Activated naive CD4-positive, alpha-beta T cell treated with anti-CD3 and anti-CD28 coated beads for 36 hours (primary cell): ENCODE data around the gene KRT39. TPM values are rescaled to one million over a fixed set of nuclear protein-coding genes. Genes with fewer than 3 reads are reported as not detected.

Experiments
- CTCF ChIA-PET: fragments of 350-600 bp; sonication (Branson Sonifier 250); formaldehyde crosslinking; loops from one replicate; lab custom pipeline; 2021; ENCODE audit warnings: antibody characterized with exemption; lab: Charles Lee
- DNase-seq: peaks from one replicate; pipeline ENCODE4 v3.0.0-alpha.2; 2020
- H3K27ac Mint-ChIP-seq: one replicate; pipeline ENCODE4 v1.8.0; 2021; ENCODE audit warnings: mild to moderate bottlenecking, mixed read lengths
- H3K27me3 Mint-ChIP-seq: one replicate; pipeline ENCODE4 v1.8.0; 2021; ENCODE audit warnings: low read depth, mixed read lengths
- H3K36me3 Mint-ChIP-seq: one replicate; pipeline ENCODE4 v1.8.0; 2021; ENCODE audit warnings: low read depth, mixed read lengths
- H3K4me1 Mint-ChIP-seq: one replicate; pipeline ENCODE4 v1.8.0; 2021; ENCODE audit warnings: low read depth, mixed read lengths
- H3K4me3 Mint-ChIP-seq: one replicate; pipeline ENCODE4 v1.8.0; 2021; ENCODE audit warnings: mild to moderate bottlenecking, moderate library complexity, mixed read lengths
- H3K9me3 Mint-ChIP-seq: one replicate; pipeline ENCODE4 v1.8.0; 2021; ENCODE audit warnings: mixed read lengths
- intact Hi-C: fragments of 100-400 bp; cut with micrococcal nuclease; formaldehyde crosslinking; loops from one replicate; pipeline ENCODE4 v1.15.1; 2023
- total RNA-seq, 2 experiments: library from RNA; stranded (reverse); gene quantifications; one replicate each; pipeline ENCODE4 v1.2.3, GENCODE V29; 2021

Gene KRT39
- total RNA-seq, 2 experiments from 2014 or later, result not detected

DNA sequence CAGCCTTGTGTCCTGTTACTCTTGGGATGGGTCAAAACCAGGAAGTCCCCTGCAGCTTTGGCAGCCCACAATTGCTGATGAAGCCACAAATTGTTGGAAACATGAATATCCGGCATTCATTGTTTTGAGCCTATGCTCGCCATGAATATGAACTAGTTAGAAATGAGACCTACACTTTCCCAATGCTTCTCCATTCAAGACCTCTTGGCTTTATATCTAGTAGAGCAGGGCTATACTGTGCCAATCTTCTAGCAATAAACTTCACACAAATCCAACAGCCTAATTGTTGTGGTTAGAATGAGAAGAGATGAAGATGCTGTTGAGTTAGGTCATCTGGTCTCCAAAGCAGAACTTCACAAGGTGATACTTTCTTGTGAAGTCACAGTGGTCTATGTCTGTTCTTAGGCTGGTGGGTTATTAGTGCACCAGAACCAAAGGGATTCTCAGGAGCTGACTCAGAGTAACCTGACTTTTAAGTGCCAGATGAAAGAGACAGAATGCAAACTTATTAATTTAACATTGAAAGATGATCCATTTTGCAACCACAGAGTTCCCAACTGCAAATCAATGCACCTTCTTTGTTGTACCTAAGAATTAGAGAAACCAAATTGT lies 15.6 kb downstream of the KRT39 start:
- Mint-ChIP-seq H3K27me3 (peaks cover 28% of the 10 kb centered on the region), H3K36me3 (no peaks in the 10 kb centered on the region), H3K27ac (no peak overlapping the region), H3K9me3 (no peaks in the 10 kb centered on the region), H3K4me1 (no peaks in the 10 kb centered on the region), H3K4me3 (no peak overlapping the region)
- intact Hi-C loops, result no loop called here
- no peak for DNase-seq
- CTCF ChIA-PET, result no interaction called here

DNA sequence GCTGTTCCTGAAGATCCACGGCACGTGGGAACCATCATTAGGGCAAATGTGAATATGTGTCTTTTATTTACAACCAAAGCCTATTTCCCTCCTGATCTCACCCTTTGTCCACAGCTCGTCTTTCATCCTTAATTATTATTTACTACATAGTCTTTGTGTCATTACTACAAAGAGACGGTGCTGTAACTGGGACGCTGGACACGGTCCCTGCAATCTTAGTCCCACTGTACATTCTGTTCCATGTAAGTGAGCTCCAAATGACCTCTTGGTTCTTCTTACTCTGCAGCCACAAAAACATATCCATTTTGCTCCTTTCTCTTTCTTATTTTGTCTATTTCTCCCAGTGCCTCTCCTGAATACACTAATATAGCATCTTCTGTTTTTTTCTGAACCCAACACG lies 16.6 kb downstream of the KRT39 start:
- Mint-ChIP-seq H3K27me3 (peaks cover 28% of the 10 kb centered on the region), H3K4me1 (no peaks in the 10 kb centered on the region)
- CTCF ChIA-PET, result interaction anchor here (0.6 kb wide), 1 partner anchor 13 kb away, joined by 3 read pairs; no protein-coding TSS in a partner anchor

DNA sequence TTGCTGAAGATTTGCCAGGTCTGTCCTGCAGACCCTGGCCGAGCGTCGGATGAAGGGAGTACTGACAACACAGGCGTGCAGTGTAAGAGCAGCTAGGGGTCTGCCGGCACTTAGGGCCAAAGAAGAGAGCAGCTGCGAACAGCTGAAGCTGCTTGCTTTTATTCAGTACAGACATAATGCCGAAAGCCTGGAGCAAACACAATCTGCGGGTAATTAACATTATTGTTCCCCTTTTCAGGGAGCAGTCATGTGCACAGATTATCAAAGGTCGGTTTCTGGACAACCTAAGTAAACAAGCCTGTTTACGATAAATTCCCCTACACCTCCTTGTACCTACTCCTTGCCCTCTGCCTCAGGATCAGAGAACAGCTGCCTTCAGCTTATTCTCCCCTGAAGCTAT lies 17.3 kb downstream of the KRT39 start:
- no peak overlapping the region for H3K4me3 Mint-ChIP-seq

More for the DNA sequence above, 16.6 kb downstream of the KRT39 start:
- no peak overlapping the region for H3K27ac Mint-ChIP-seq
- no peaks in the 10 kb centered on the region for H3K36me3 Mint-ChIP-seq
- H3K9me3 Mint-ChIP-seq, result no peaks in the 10 kb centered on the region
- intact Hi-C loops, result no loop called here
- no peak for DNase-seq
- no peak overlapping the region for H3K4me3 Mint-ChIP-seq

DNA sequence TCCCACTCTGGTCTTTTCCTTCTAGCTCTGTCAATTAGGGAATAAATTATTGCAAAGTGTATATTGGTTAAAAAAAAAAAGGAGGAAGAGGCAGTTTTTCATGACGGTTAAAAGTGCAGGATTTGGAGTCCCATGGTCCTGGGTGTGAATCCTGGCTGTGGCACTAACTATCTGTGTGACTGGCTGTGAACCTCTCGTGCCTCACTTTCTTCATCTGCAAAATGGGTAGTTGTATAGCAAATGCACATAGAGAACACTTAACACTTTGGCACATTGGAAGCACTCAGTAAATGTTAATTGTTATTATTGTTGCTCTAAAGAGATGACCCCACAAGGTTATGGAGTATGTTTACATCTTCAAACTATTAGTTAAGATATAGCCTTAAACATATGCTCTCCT lies 18.8 kb downstream of the KRT39 start:
- no peaks in the 10 kb centered on the region for H3K9me3 Mint-ChIP-seq
- H3K4me1 Mint-ChIP-seq, result no peaks in the 10 kb centered on the region
- no peak overlapping the region for H3K4me3 Mint-ChIP-seq
- intact Hi-C loops, result no loop called here
- CTCF ChIA-PET, result interaction anchor here (1.3 kb wide), 1 partner anchor 23 kb away, joined by 3 read pairs; no protein-coding TSS in a partner anchor
- DNase-seq, result no peak
- H3K27me3 Mint-ChIP-seq, result peaks cover 36% of the 10 kb centered on the region
- H3K36me3 Mint-ChIP-seq, result no peaks in the 10 kb centered on the region
- no peak overlapping the region for H3K27ac Mint-ChIP-seq

More for the DNA sequence above, 17.3 kb downstream of the KRT39 start:
- Mint-ChIP-seq H3K9me3 (no peaks in the 10 kb centered on the region), H3K27ac (no peak overlapping the region), H3K36me3 (no peaks in the 10 kb centered on the region), H3K27me3 (peaks cover 28% of the 10 kb centered on the region), H3K4me1 (no peaks in the 10 kb centered on the region)
- intact Hi-C loops, result no loop called here
- DNase-seq, result no peak
- CTCF ChIA-PET, result interaction anchor here (0.6 kb wide), 1 partner anchor 211 kb away, joined by 4 read pairs; the partner anchor contains the start of gene KRTAP4-4

DNA sequence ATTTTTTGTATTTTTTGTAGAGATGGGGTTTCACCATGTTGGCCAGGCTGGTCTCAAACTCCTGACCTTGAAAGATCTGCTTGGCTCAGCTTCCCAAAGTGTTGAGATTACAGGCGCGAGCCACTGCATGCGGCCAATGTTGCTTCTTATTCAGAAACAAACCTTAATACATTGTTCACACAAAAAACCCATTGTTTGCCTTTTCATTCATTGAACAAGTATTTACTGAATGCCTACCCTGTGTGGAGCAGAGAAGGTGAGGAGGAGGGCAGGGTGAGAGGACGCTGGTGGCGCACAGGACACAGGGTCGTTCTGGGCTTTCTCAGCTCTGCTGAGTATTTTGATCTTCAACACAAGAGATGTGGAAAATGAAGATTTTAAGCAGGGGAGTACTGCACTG lies 21.3 kb downstream of the KRT39 start:
- Mint-ChIP-seq H3K36me3 (no peaks in the 10 kb centered on the region), H3K9me3 (no peaks in the 10 kb centered on the region), H3K4me1 (no peaks in the 10 kb centered on the region), H3K4me3 (no peak overlapping the region), H3K27ac (no peak overlapping the region), H3K27me3 (peaks cover 35% of the 10 kb centered on the region)
- no peak for DNase-seq
- intact Hi-C loops, result no loop called here
- CTCF ChIA-PET, result no interaction called here

DNA sequence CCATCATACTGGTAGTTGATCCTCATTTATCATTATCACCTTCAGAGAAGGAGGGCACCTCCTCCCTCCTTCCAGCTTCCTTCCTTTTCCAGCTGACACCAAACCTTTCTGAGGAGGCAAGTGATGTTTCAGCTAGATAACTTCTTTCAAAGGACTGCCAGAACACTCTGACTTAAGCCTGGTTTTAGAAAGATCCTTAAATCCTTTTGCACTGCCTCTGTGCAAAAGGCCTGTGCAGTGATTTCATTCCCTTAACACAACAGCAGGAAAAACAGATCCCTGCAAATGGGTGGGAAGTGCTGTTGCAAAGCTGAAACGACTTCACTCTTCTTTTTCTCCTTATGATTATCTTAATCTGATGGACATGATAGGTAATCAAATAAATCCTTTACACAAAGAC lies 22.2 kb downstream of the KRT39 start:
- CTCF ChIA-PET, result no interaction called here
- H3K4me1 Mint-ChIP-seq, result no peaks in the 10 kb centered on the region
- no peak overlapping the region for H3K27ac Mint-ChIP-seq
- H3K4me3 Mint-ChIP-seq, result no peak overlapping the region
- H3K9me3 Mint-ChIP-seq, result no peaks in the 10 kb centered on the region
- intact Hi-C loops, result no loop called here
- peaks cover 33% of the 10 kb centered on the region for H3K27me3 Mint-ChIP-seq
- H3K36me3 Mint-ChIP-seq, result no peaks in the 10 kb centered on the region
- DNase-seq, result no peak

DNA sequence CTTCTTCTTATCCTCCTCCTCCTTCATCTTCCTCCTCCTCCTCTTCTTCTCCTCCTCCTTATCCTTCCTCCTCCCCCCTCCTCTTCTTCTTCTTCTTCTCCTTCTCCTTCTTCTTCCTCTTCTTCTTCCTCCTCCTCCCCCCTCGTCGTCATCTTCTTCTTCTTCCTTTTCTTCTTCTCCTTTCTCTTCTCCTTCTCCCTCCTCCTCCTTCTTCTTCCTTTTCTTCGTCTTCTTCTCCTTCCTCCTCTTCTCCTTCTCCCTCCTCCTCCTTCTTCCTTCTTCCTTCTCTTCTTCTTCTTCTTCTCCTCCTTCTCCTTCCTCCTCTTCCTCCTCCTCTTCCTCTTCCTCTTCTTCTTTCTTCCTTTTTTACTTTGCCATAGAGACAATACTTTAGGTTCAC lies 24.2 kb downstream of the KRT39 start:
- no peak overlapping the region for H3K4me3 Mint-ChIP-seq
- H3K27me3 Mint-ChIP-seq, result peaks cover 20% of the 10 kb centered on the region
- no peaks in the 10 kb centered on the region for H3K4me1 Mint-ChIP-seq
- no peaks in the 10 kb centered on the region for H3K36me3 Mint-ChIP-seq
- CTCF ChIA-PET, result no interaction called here
- no peak overlapping the region for H3K27ac Mint-ChIP-seq
- intact Hi-C loops, result no loop called here
- no peaks in the 10 kb centered on the region for H3K9me3 Mint-ChIP-seq
- no peak for DNase-seq

DNA sequence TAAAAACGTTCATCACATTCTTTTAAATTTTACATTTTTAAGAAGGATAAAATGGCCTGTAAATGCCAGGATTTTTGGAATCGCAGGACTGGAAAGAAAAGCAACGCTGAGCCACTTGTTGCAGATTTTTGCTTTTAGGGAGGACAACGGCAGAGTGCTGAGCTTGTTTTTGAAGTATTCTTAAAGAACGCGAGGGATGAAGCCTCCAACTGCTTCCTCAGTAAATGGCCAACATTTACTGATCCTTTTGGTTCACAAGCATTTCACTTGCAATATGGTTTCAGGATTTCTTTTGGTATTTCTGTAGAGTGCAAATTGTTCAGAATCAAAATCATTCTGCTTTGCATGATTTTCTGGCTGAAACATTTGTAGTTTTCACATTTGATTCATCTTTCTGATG lies 26.5 kb downstream of the KRT39 start:
- intact Hi-C loops, result no loop called here
- DNase-seq, result no peak
- CTCF ChIA-PET, result no interaction called here
- Mint-ChIP-seq H3K36me3 (no peaks in the 10 kb centered on the region), H3K9me3 (no peaks in the 10 kb centered on the region), H3K4me3 (no peak overlapping the region), H3K27ac (no peak overlapping the region), H3K4me1 (no peaks in the 10 kb centered on the region), H3K27me3 (peaks cover 11% of the 10 kb centered on the region)

DNA sequence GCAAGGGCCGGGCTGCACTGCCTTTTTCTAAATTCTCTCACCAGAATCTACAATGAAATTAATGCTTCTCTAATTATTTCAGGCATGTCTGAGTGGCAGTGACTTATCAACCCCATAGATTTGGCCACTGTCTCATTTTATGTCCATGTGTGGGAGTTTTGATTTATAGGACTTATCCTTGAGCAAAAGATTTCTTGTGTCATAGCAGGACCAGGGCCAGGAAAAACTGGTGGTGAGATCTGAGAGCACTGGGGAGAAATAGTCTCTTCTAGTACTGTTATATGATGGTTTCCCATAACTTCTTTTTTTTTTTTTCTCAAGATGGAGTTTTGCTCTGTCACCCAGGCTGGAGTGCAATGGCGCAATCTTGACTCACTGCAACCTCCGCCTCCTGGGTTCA lies 27.8 kb downstream of the KRT39 start:
- H3K36me3 Mint-ChIP-seq, result no peaks in the 10 kb centered on the region
- no peak for DNase-seq
- no peaks in the 10 kb centered on the region for H3K4me1 Mint-ChIP-seq
- CTCF ChIA-PET, result interaction anchor here (0.7 kb wide), 1 partner anchor 24 kb away, joined by 3 read pairs; no protein-coding TSS in a partner anchor
- H3K27ac Mint-ChIP-seq, result no peak overlapping the region
- no peaks in the 10 kb centered on the region for H3K9me3 Mint-ChIP-seq
- no peak overlapping the region for H3K4me3 Mint-ChIP-seq
- peaks cover 4% of the 10 kb centered on the region for H3K27me3 Mint-ChIP-seq
- intact Hi-C loops, result no loop called here

DNA sequence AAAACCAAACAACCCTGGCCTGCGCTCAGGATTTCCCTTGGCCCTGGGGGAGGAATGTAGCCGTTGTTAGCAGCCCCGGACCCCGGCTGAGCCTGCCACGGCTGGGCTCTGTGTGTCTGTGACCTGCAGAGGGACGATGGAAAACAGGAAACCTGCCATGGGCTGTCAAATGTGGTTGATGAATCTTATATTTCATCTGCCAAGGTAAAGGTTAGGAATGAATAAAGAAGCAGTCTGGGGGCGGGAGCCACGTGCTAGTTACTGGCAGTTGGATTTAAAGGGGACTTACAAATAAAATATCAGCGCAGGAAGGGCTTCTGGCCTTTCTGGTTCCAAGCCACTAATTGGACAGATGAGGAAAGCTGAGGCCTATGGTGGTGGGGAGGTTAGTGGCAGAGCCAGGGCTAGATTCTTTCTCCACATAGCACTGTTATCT lies 29.3 kb downstream of the KRT39 start, which contains the start of gene KRT23:
Gene KRT23, minus strand, starts transcription at position 263 of the 436 bp plus-strand sequence. CDS start 1,043 bp downstream, outside the sequence.
- no peaks in the 10 kb centered on the region for H3K4me1 Mint-ChIP-seq
- H3K4me3 Mint-ChIP-seq, result no peak within 1 kb of the TSS
- DNase-seq, result no peak
- no peaks in the 10 kb centered on the region for H3K27me3 Mint-ChIP-seq
- H3K9me3 Mint-ChIP-seq, result no peaks in the 10 kb centered on the region
- no peak within 1 kb of the TSS for H3K27ac Mint-ChIP-seq
- H3K36me3 Mint-ChIP-seq, result no peaks in the 10 kb centered on the region
- CTCF ChIA-PET, result no interaction called here
- intact Hi-C loops, result no loop called here

DNA sequence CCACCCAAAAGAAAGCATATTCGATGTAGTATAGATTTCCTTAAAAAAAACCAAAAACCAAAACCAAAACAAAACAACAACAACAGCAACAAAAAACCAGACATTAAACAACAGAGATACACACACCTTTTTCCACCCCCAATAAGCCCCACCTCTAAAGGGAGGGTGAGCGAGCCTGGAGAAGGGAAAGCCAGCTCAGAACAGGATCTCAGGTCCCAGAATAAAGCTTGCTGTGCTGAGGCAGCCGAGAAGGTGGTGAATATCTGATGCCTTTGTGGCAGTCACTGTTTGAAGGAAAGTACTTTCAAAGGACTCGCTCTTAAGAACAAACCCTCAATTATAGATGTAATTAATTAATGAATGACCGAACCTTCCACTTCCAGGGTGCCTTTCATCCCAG lies 29.8 kb downstream of the KRT39 start:
- Mint-ChIP-seq H3K4me1 (no peaks in the 10 kb centered on the region), H3K4me3 (no peak overlapping the region), H3K9me3 (no peaks in the 10 kb centered on the region), H3K27ac (no peak overlapping the region), H3K36me3 (no peaks in the 10 kb centered on the region), H3K27me3 (no peaks in the 10 kb centered on the region)
- intact Hi-C loops, result no loop called here
- no peak for DNase-seq
- CTCF ChIA-PET, result no interaction called here

DNA sequence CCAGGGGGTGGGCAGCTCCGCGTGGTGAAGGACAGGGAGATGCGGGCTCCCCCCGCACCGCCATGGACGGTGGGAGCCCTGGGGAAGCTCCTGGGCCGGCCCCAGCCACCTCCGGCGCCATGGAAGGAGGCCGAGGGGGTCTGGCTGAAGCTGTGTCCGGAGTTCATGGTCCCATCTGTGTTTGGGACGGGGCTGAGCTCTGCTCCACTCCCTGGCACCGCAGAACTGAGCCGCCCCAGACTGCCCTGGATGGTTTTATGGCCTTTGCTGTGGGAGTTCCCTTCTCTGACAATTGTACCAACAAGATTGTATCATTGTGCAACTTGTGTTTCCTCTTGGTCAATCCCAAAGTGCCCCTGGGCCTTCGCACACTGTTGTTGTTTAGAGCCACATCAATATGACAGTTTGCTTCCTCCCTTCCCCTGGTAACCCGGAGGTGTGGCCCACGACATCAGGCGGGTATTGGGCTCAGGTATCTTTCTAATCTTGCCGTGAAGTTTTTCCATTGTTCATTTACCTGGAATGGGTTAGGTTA lies 30.2 kb downstream of the KRT39 start:
- Mint-ChIP-seq H3K27ac (no peak overlapping the region), H3K9me3 (no peaks in the 10 kb centered on the region), H3K4me1 (no peaks in the 10 kb centered on the region), H3K36me3 (no peaks in the 10 kb centered on the region), H3K27me3 (no peaks in the 10 kb centered on the region), H3K4me3 (no peak overlapping the region)
- no peak for DNase-seq
- intact Hi-C loops, result no loop called here
- CTCF ChIA-PET, result no interaction called here

DNA sequence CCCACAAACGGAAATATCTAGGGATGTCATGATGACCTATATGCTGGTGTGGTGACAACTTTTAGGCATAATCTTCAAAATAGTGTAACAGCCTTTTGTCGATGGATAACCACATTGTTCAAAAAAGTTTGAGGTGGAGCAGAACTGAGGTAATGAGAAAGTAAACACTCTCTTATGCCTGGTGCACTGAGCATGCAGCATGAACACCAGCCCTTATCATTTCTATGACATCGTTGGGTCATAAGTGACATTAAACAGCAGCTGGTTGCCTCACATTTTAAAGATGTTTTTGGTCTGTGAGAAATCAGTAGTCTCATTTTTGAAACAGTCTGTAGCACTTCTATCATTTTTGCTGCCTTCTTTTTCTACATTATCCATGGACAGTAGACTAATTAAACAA lies 31.1 kb downstream of the KRT39 start:
- Mint-ChIP-seq H3K36me3 (no peaks in the 10 kb centered on the region), H3K4me1 (no peaks in the 10 kb centered on the region), H3K9me3 (no peaks in the 10 kb centered on the region), H3K4me3 (no peak overlapping the region), H3K27me3 (no peaks in the 10 kb centered on the region), H3K27ac (no peak overlapping the region)
- intact Hi-C loops, result no loop called here
- no peak for DNase-seq
- CTCF ChIA-PET, result interaction anchor here (1.4 kb wide), 1 partner anchor 10 kb away, joined by 3 read pairs; no protein-coding TSS in a partner anchor
